Germinal center (tissue), 1 donor: ENCODE results near the gene FCN1.
A peak's percentile ranks its signal among the peaks of the same experiment; 100 is the strongest.
"Not testable (repeated sequence)": the region's sequence is repeated elsewhere in the genome, so short reads cannot be mapped to it uniquely, and the experiment has no call there.

Source experiments
- DNase-seq: peaks from one replicate; pipeline ENCODE4 v3.0.0; 2012; ENCODE audit warnings: mixed read lengths, low spot score

FCN1 gene

GRCh38 chr9:134871697-134872340 lies 45.9 kb downstream of the FCN1 start:
- DNase-seq: no peak

DNA sequence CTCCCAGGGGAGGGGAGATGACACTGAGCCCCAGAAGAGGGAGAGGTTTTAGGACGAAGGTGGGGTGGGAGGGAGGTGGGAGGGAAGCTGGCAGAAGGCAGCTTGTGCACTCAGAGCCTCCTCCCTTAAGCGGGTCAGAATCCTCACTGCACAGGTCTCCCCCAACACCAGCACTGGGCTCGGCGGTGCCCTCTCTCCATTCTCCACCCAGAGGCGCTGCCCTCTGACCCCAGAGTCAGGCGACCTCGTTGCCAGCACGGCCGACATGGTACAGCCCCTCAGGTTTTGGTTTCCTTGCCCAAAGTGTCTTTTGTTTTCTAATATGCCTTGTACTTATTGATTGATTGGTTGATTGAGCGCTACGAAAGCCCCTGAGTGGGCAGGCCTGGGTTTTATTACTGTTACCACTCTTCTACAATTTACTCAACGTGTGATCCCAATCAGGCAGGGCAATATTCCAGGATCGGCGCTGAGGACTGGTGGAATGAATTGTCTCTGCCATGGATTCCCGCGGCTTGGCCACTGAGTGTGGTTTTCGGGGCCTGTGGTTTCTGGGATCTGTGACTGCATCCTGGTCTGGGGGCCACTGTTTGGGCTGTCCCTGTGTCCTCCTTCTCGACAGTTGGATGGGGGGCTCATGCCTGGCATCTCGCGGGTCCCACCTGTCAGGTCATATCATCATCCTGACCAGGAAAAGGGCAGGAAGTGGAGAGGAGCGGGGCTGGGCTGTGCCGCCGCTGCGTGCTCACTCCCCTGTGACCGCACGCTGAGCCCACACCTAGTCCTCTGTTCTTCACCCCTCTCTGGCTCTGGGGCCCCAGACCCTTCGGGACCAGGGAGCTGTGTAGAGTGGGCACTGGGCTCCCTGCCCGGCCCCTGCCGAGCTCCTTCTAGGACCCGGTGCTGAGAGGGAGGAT lies 46.7 kb downstream of the FCN1 start:
- DNase-seq: no peak

- no peak for DNase-seq
These were observed 47.4 kb downstream of the FCN1 start for GRCh38 chr9:134870301-134870694.

DNA sequence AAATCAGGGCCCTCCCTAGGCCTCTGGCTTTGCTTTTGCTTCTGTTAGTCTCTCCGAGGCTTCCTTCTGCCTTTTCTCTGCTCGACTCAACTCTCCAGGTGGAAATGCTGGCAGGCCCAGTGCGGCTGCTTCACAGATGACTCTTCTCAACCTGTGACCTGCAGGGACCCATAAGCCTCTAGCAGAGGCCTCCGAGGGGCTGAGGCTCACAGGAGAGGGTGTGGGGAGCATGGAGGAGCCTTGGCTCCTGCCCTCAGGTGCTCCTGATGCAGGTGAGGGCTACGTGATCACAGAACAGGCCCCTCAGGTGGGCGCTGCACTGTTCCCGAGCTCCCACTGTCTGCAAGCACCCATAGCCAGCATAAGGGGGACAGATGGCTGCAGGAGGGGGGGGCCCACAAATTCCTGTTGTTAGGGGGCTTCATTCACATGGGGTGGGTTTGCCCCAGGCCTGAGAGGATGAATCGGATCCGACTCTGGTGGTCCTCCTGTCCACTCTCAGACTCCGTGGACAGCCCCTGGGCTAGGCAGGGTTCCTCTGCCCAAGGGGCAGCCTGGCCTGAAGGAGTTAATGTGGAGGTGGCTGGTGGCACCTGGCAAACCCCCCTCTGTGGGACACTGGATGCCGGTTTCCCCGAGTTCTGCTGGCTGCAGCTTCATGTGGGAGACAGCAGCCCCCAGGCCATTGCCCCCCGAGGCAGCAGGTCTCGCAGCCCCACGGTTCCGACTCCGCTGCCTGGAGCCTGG lies 48.0 kb downstream of the FCN1 start:
- no peak for DNase-seq

DNA sequence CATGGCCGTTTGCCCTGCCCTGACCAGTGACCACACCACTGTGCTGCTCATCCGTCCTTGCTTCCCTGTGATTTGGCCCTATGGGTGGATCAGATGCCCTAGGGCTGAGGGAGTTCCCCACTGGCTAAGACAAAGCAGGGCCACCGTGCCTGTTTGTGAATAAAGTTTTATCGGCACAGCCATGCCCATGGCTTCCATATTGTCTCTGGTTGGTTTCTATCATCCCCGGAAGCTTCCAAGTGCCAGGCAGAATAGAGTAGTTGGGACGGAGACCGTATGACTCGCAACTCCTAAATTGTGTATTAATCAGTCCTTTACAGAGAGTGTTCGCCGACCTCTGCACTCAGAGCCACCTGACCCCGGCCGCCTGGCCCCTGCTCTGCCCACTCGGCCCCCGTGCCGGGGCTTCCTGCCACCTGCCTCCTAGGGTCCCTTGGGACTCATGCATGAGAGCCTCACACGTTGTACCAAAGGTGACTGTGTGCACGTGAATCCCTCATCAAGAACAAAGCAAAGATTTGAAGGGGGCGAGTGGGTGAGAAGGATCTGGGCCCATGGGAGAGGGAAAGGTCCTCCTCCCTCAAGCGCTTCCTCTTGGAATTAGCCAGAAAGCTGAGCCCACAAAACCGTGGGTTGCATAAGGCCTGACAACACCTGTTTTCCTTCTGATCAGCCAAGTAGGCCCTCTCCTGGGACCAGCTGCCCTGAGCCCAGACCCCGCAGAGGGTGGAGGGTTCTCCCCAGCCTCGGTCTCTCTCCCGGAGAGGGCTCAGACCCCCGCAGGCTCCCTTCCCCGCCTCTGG lies 48.8 kb downstream of the FCN1 start:
- peak; percentile 86 for DNase-seq

GRCh38 chr9:134867917-134868750 lies 49.6 kb downstream of the FCN1 start:
- peak; percentile 27 for DNase-seq

DNA sequence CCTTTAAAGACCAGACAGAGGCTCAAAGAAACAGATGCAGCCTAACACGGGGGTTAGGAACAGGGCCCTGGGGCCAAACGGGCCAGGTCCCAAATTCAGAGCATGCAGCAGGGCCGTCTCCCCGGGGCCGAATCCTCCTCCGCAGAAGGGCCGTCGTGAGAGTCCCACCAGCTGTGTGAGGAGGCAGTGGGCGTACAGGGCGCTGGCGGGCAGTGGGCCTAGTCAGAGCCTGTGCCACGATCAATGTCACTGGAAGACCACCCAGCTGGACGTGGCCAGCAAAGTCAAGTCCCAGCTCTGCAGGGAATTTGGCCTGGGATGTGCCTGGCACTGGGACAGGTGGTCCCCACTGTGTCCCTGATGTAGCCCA lies 52.9 kb downstream of the FCN1 start:
- DNase-seq: no peak

GRCh38 chr9:134863941-134864820 lies 53.5 kb downstream of the FCN1 start:
- no peak for DNase-seq

- DNase-seq: no peak
These were observed 54.3 kb downstream of the FCN1 start for GRCh38 chr9:134863306-134863902.

- no peak for DNase-seq
These were observed 55.9 kb downstream of the FCN1 start for GRCh38 chr9:134861595-134862334.

DNA sequence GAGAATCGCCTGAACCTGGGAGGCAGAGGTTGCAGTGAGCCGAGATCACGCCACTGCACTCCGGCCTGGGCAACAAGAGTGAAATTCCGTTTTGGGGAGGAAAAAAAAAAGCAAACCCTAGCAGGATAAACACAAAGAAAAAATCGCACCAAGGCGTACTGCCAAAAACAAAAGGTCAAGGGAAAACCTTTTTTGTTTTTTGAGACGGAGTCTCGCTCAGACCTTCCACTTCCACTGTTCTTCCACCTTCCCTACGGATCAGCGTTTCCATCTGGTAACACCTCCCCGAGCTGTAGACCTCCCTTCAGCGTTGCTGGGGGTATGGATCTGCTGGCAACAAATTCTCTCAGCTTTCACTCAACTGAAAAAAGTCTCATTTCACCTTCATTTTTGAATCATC lies 57.2 kb downstream of the FCN1 start:
- no peak for DNase-seq

DNA sequence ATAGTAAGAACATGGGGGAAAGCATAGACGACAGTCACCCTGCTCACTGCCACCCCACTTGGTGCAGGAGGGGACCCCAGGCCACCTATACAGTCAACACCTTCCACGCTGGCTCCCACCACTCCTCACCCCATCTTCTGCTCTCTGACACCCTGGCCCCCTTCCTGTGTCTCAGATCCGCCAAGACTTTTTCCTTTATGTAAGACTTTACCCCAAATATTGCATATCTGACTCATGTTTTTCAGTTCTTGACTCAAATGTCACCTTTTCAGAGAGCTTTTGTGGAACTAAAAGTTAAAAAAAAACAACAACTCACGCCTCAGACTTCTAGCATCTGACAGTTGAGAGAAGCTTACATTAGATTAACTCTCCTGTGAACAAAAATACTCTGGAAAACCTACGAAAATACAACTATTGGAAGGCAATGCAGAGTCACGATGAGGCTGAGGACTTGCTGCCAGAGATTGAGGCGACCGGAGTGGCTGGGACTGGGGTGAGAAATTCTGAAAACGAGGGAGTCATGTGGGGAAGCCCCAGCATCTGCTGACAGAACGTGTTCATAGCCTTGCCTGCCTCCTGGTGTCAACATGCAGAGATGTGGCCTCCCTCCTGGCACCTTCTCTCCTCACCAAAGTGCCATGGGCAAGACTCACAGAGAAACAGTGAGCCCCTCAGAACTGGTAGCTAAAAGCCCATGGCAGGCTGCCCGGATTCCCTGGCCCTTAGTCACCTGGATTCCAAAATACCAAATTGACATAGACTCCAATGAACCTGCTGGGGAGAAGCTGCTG lies 59.5 kb downstream of the FCN1 start:
- DNase-seq: no peak

GRCh38 chr9:134857451-134857850 lies 60.3 kb downstream of the FCN1 start:
- not testable (repeated sequence) for DNase-seq

DNA sequence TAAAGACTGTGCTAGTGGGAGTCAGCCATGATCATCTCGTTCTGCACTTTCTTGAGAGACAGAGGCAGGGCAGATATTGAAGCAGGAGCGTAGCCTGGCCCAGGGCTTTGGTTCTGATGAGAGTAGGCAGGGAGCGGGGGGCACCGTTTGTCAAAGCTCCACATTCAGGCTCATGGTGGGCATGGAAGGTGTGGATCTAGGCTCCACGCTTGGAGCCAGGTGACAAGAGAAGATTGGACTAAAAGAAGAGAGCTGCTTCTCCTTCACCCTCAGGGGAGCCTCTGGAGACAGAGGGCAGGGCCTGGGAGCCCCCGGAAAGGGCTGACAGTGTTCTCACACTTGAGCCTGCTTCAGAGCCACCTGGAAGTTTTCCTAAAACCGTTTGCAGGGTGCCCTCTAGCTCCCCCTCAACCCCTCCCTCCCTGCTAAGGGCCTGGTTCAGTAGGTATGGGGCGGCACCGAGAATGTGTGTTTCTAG lies 61.8 kb downstream of the FCN1 start:
- no peak for DNase-seq
